CD14-positive monocyte (primary cell): ENCODE results near the gene EYS. TPM values are rescaled to one million over a fixed set of nuclear protein-coding genes. Genes with fewer than 3 reads are reported as not detected.

Source experiments
- DNase-seq, 3 donors: peaks; one replicate each; pipeline ENCODE4 v3.0.0-alpha.2; 2011 to 2022
- H2AFZ ChIP-seq: 2 replicates; pipeline ENCODE4 v1.6.0; 2012; ENCODE audit warnings: mild to moderate bottlenecking, low read depth, low read length, inconsistent platforms; ENCODE audit not compliant: insufficient read depth, poor library complexity, severe bottlenecking
- H3K27ac ChIP-seq, 2 donors: 1 replicate in 1 of 2; 2 replicates in 1 of 2; pipeline ENCODE4 v1.5.1; 2012 to 2013; ENCODE audit warnings: low read length in 2 of 2, control low read depth in 1 of 2, inconsistent platforms in 1 of 2, low read depth in 1 of 2, mild to moderate bottlenecking in 1 of 2
- H3K27me3 ChIP-seq, 2 donors: one replicate each; pipeline versions ENCODE4 v1.6.0 to v1.6.1; 2011 to 2013; ENCODE audit warnings: low read length in 2 of 2; ENCODE audit not compliant: control insufficient read depth in 2 of 2, insufficient read depth in 2 of 2
- H3K36me3 ChIP-seq, 2 donors: replicated peaks in 1 of 2; 1 replicate in 1 of 2; 2 replicates in 1 of 2; pipeline versions ENCODE4 v1.5.1 to v1.6.1; 2012 to 2013; ENCODE audit warnings: low read length in 2 of 2, control low read depth in 1 of 2, inconsistent platforms in 1 of 2, mild to moderate bottlenecking in 1 of 2; ENCODE audit not compliant: insufficient read depth in 2 of 2, control insufficient read depth in 1 of 2
- H3K4me1 ChIP-seq, 2 donors: 1 replicate in 1 of 2; 2 replicates in 1 of 2; pipeline versions ENCODE4 v1.5.1 to v1.6.1; 2012 to 2013; ENCODE audit warnings: low read length in 2 of 2, control low read depth in 1 of 2, inconsistent platforms in 1 of 2, mild to moderate bottlenecking in 1 of 2, moderate library complexity in 1 of 2; ENCODE audit not compliant: insufficient read depth in 2 of 2, control insufficient read depth in 1 of 2
- H3K4me2 ChIP-seq: replicated peaks from 2 replicates; pipeline ENCODE3; 2012; ENCODE audit warnings: low read length, moderate library complexity, mild to moderate bottlenecking; ENCODE audit not compliant: poor library complexity, severe bottlenecking; ENCODE audit errors: extremely low read depth
- H3K4me3 ChIP-seq, 3 experiments: fragments of 200-600 bp in 1 of 3; sonication (generic) in 1 of 3; replicated peaks in 1 of 3; 1 replicate in 2 of 3; 2 replicates in 1 of 3; pipeline ENCODE4 v1.5.1; 2011 to 2013; ENCODE audit warnings: low read length in 3 of 3, mild to moderate bottlenecking in 3 of 3, control low read depth in 2 of 3, low read depth in 2 of 3, inconsistent platforms in 1 of 3, moderate library complexity in 1 of 3
- H3K79me2 ChIP-seq: 2 replicates; pipeline ENCODE4 v1.6.0; 2012; ENCODE audit warnings: mild to moderate bottlenecking, control low read depth, inconsistent platforms, low read length, moderate library complexity; ENCODE audit not compliant: insufficient read depth
- H3K9ac ChIP-seq: 2 replicates; pipeline ENCODE4 v1.6.0; 2017; ENCODE audit warnings: low read length, mild to moderate bottlenecking; ENCODE audit not compliant: insufficient read depth, poor library complexity, severe bottlenecking
- H3K9me3 ChIP-seq, 2 donors: replicated peaks in 1 of 2; 1 replicate in 1 of 2; 2 replicates in 1 of 2; pipeline versions ENCODE4 v1.5.1 to v1.6.1; 2012 to 2013; ENCODE audit warnings: low read length in 2 of 2, control low read depth in 1 of 2; ENCODE audit not compliant: control insufficient read depth in 1 of 2, insufficient read depth in 1 of 2
- H4K20me1 ChIP-seq: 2 replicates; pipeline ENCODE4 v1.6.0; 2012; ENCODE audit warnings: mild to moderate bottlenecking, low read length, control low read depth, moderate library complexity; ENCODE audit not compliant: insufficient read depth
- H3K27ac Mint-ChIP-seq, 7 donors: one replicate each; pipeline ENCODE4 v1.8.0; 2020; ENCODE audit warnings: mild to moderate bottlenecking in 7 of 7, mixed read lengths in 7 of 7, moderate library complexity in 6 of 7, inconsistent platforms in 2 of 7
- H3K27me3 Mint-ChIP-seq, 3 donors: one replicate each; pipeline ENCODE4 v1.8.0; 2021 to 2022; ENCODE audit warnings: low read depth in 3 of 3, mild to moderate bottlenecking in 3 of 3, mixed read lengths in 3 of 3, moderate library complexity in 3 of 3, inconsistent platforms in 1 of 3
- H3K36me3 Mint-ChIP-seq, 2 donors: one replicate each; pipeline ENCODE4 v1.8.0; 2020; ENCODE audit warnings: mixed read lengths in 2 of 2, inconsistent platforms in 1 of 2, mild to moderate bottlenecking in 1 of 2
- H3K4me1 Mint-ChIP-seq: one replicate; pipeline ENCODE4 v1.8.0; 2020; ENCODE audit warnings: mild to moderate bottlenecking, mixed read lengths
- H3K4me3 Mint-ChIP-seq, 2 donors: one replicate each; pipeline ENCODE4 v1.8.0; 2020; ENCODE audit warnings: mild to moderate bottlenecking in 2 of 2, mixed read lengths in 2 of 2, moderate library complexity in 1 of 2
- H3K9me3 Mint-ChIP-seq, 7 donors: one replicate each; pipeline ENCODE4 v1.8.0; 2020 to 2022; ENCODE audit warnings: mixed read lengths in 7 of 7, mild to moderate bottlenecking in 6 of 7, moderate library complexity in 6 of 7, inconsistent platforms in 2 of 7
- CTCF ChIP-seq: fragments of 200-600 bp; IDR thresholded peaks from one replicate; pipeline ENCODE4 v1.8.0; 2022; ENCODE audit warnings: antibody characterized with exemption, mild to moderate bottlenecking
- WGBS: methylation state at CpG from one replicate; pipeline ENCODE4 v1.1.5; 2013; ENCODE audit warnings: missing lambda C conversion rate; ENCODE audit not compliant: insufficient coverage; 5-methylcytosine and 5-hydroxymethylcytosine counted together
- intact Hi-C, 2 donors: fragments of 100-400 bp; cut with micrococcal nuclease; formaldehyde crosslinking; loops; one replicate each; pipeline versions ENCODE4 v1.15.0 to v1.15.1; 2023
- polyA plus RNA-seq, 3 donors: library from polyadenylated mRNA; depleted of rRNA in 1 of 3; unstranded in 2 of 3; stranded (reverse) in 1 of 3; fragments of 300-500 nt in 2 of 3; fragments of >200 nt in 1 of 3; fragmentation: Illumina TruSeq in 2 of 3; gene quantifications; 1 replicate in 2 of 3; 2 replicates in 1 of 3; pipeline ENCODE4 v1.2.3, GENCODE V29; 2012 to 2021

The EYS gene
- polyA plus RNA-seq, 3 donors, result 0.01 to 0.03 TPM; not detected in 1

GRCh38 chr6:64486578-64487351, 1220.3 kb downstream of the EYS start:
- Histone ChIP-seq H3K79me2 (no peaks in the 10 kb centered on the region), H3K4me1 (no peaks in the 10 kb centered on the region), H3K36me3 (no peaks in the 10 kb centered on the region), H3K4me2 (no peak overlapping the region), H3K9me3 (no peaks in the 10 kb centered on the region), H3K27ac (no peak overlapping the region), H3K27me3 (no peaks in the 10 kb centered on the region), H3K4me3 (no peak overlapping the region), H4K20me1 (no peaks in the 10 kb centered on the region), H3K9ac (no peak overlapping the region), H2AFZ (no peak overlapping the region)
- H3K9me3 Mint-ChIP-seq, result no peaks in the 10 kb centered on the region
- no peak for DNase-seq
- no peak overlapping the region for H3K4me3 Mint-ChIP-seq
- peaks cover 3% of the 10 kb centered on the region for H3K4me1 Mint-ChIP-seq
- no peak for TF ChIP-seq CTCF
- H3K27me3 Mint-ChIP-seq, result no peaks in the 10 kb centered on the region
- no peaks in the 10 kb centered on the region for H3K36me3 Mint-ChIP-seq
- no peak overlapping the region for H3K27ac Mint-ChIP-seq
- WGBS, result no CpG with 5 or more reads among the region's 3 CpGs
- intact Hi-C loops, result no loop called here

GRCh38 chr6:64483956-64484499, 1223.0 kb downstream of the EYS start:
- no peak overlapping the region for H3K27ac ChIP-seq
- Mint-ChIP-seq H3K9me3 (no peaks in the 10 kb centered on the region), H3K27me3 (no peaks in the 10 kb centered on the region), H3K4me1 (peaks cover 3% of the 10 kb centered on the region), H3K4me3 (no peak overlapping the region), H3K27ac (no peak overlapping the region), H3K36me3 (no peaks in the 10 kb centered on the region)
- no peaks in the 10 kb centered on the region for H3K36me3 ChIP-seq
- H3K79me2 ChIP-seq, result no peaks in the 10 kb centered on the region
- H3K27me3 ChIP-seq, result no peaks in the 10 kb centered on the region
- no peak overlapping the region for H2AFZ ChIP-seq
- DNase-seq, result no peak
- intact Hi-C loops, result no loop called here
- WGBS, result 83% methylated on average over 2 of the region's 2 CpGs
- TF ChIP-seq CTCF, result no peak
- no peaks in the 10 kb centered on the region for H4K20me1 ChIP-seq
- H3K9ac ChIP-seq, result no peak overlapping the region
- no peak overlapping the region for H3K4me2 ChIP-seq
- H3K4me1 ChIP-seq, result no peaks in the 10 kb centered on the region
- no peak overlapping the region for H3K4me3 ChIP-seq
- no peaks in the 10 kb centered on the region for H3K9me3 ChIP-seq
